OCI-M1 (cell line): ENCODE results near the gene SLC34A2.
A peak's percentile ranks its signal among the peaks of the same experiment; 100 is the strongest.

Source experiments
- DNase-seq: peaks from one replicate; lab custom pipeline; 2025; lab: John Stamatoyannopoulos, UW

The SLC34A2 gene

GRCh38 chr4:25662306-25662705, 6.7 kb downstream of the SLC34A2 start:
- no peak for DNase-seq

GRCh38 chr4:25663781-25664180, 8.1 kb downstream of the SLC34A2 start:
- no peak for DNase-seq

GRCh38 chr4:25666031-25666630, 10.5 kb downstream of the SLC34A2 start:
- peak; percentile 11 for DNase-seq

GRCh38 chr4:25667931-25668557, 12.4 kb downstream of the SLC34A2 start:
- peak; percentile 83 for DNase-seq

GRCh38 chr4:25670991-25671390, 15.3 kb downstream of the SLC34A2 start:
- no peak for DNase-seq

GRCh38 chr4:25672756-25673155, 17.1 kb downstream of the SLC34A2 start:
- no peak for DNase-seq

- no peak for DNase-seq
Observed at GRCh38 chr4:25674386-25674785, 18.7 kb downstream of the SLC34A2 start.

- no peak for DNase-seq
Observed at GRCh38 chr4:25676221-25676620, 20.6 kb downstream of the SLC34A2 start.

GRCh38 chr4:25677157-25677556, 21.5 kb downstream of the SLC34A2 start:
- DNase-seq = no peak

- no peak for DNase-seq
Observed at GRCh38 chr4:25677943-25678342, 22.3 kb downstream of the SLC34A2 start.

GRCh38 chr4:25687773-25688172, 32.1 kb downstream of the SLC34A2 start:
- DNase-seq = no peak

GRCh38 chr4:25694466-25694865, 38.8 kb downstream of the SLC34A2 start:
- DNase-seq = peak; percentile 23

GRCh38 chr4:25696409-25696808, 40.8 kb downstream of the SLC34A2 start:
- DNase-seq = no peak

- no peak for DNase-seq
Observed at GRCh38 chr4:25697516-25697915, 41.9 kb downstream of the SLC34A2 start.

GRCh38 chr4:25700661-25701060, 45.0 kb downstream of the SLC34A2 start:
- DNase-seq = no peak

- no peak for DNase-seq
Observed at GRCh38 chr4:25702848-25703247, 47.2 kb downstream of the SLC34A2 start.

- DNase-seq = no peak
Observed at GRCh38 chr4:25703731-25704388, 48.2 kb downstream of the SLC34A2 start.

GRCh38 chr4:25704516-25704915, 48.9 kb downstream of the SLC34A2 start:
- DNase-seq = no peak

GRCh38 chr4:25710637-25711036, 55.0 kb downstream of the SLC34A2 start:
- DNase-seq = no peak

GRCh38 chr4:25712611-25713010, 57.0 kb downstream of the SLC34A2 start:
- DNase-seq = no peak

GRCh38 chr4:25713812-25714211, 58.2 kb downstream of the SLC34A2 start:
- no peak for DNase-seq

- peak; percentile 24 for DNase-seq
Observed at GRCh38 chr4:25722964-25723363, 67.3 kb downstream of the SLC34A2 start.

- DNase-seq = no peak
Observed at GRCh38 chr4:25723409-25723808, 67.8 kb downstream of the SLC34A2 start.

- DNase-seq = no peak
Observed at GRCh38 chr4:25725870-25726269, 70.2 kb downstream of the SLC34A2 start.
